GM12892 (cell line): ENCODE results near the gene PCDH11Y.
"Not testable (repeated sequence)": the region's sequence is repeated elsewhere in the genome, so short reads cannot be mapped to it uniquely, and the experiment has no call there.

ENCODE experiments used
- POLR2A ChIP-seq: IDR thresholded peaks from 2 replicates; pipeline ENCODE4 v1.6.1; 2011; ENCODE audit warnings: low read depth, low read length, control low read depth
- POLR2AphosphoS5 ChIP-seq: IDR thresholded peaks from 2 replicates; pipeline ENCODE4 v1.6.1; 2011; ENCODE audit warnings: low read depth, low read length, control low read depth
- TAF1 ChIP-seq: IDR thresholded peaks from 2 replicates; pipeline ENCODE4 v1.6.1; 2011; ENCODE audit warnings: low read depth, mild to moderate bottlenecking, control low read depth, low read length, borderline replicate concordance

DNA sequence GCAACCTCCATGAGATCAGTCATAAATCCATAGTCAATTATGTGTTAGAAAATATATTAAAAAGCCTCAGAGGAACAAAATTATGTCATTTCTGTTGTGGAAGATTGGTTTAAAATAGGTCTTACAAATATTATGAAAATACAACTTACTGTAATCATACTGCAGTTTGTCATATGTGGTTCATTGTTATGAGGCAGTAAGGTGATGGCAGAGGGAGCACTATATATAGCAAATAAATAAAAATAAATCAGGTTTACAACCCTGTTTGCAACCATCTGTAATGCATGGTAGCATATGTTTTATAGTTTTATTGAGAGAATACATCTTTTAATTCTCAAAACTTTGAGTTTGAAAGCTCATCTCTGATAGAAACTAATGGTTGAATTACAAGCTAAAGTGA lies 543.6 kb downstream of the PCDH11Y start:
- not testable (repeated sequence) for TF ChIP-seq POLR2A, POLR2AphosphoS5, TAF1
